Ovary (tissue), 10 donors: Measurements from ENCODE around the gene HLA-DPB1. TPM values are rescaled to one million over a fixed set of nuclear protein-coding genes. Genes with fewer than 3 reads are reported as not detected.

Source experiments
- DNase-seq, 5 donors: peaks; one replicate each; pipeline ENCODE4 v3.0.0-alpha.2; 2019 to 2020
- H3K27ac ChIP-seq, 2 donors: fragments of 200-600 bp; one replicate each; pipeline versions ENCODE4 v1.5.1 to v1.8.0; 2019 to 2022
- H3K27me3 ChIP-seq: fragments of 200-600 bp; one replicate; pipeline ENCODE4 v1.8.0; 2022
- H3K36me3 ChIP-seq: fragments of 200-600 bp; sonication (generic); one replicate; pipeline ENCODE4 v1.5.1; 2019
- H3K4me1 ChIP-seq: one replicate; pipeline ENCODE4 v1.8.1; 2013; ENCODE audit warnings: mild to moderate bottlenecking, moderate library complexity; ENCODE audit not compliant: insufficient read depth
- H3K4me3 ChIP-seq: fragments of 200-600 bp; sonication (generic); one replicate; pipeline ENCODE4 v1.5.1; 2017
- H3K9me3 ChIP-seq, 2 donors: fragments of 200-600 bp in 1 of 2; sonication (generic) in 1 of 2; one replicate each; pipeline versions ENCODE4 v1.5.1 to v1.8.1; 2013 to 2019; ENCODE audit warnings: mild to moderate bottlenecking in 1 of 2, moderate library complexity in 1 of 2
- CTCF ChIP-seq, 3 donors: fragments of 450-650 bp in 2 of 3; fragments of 200-600 bp in 1 of 3; IDR thresholded peaks; one replicate each; pipeline versions ENCODE4 v1.5.1 to v1.8.0; 2016 to 2022; ENCODE audit warnings: antibody characterized with exemption in 3 of 3, mild to moderate bottlenecking in 1 of 3
- EP300 ChIP-seq: sonication (generic); formaldehyde crosslinking; IDR thresholded peaks from one replicate; pipeline ENCODE4 v1.6.1; 2017; ENCODE audit warnings: antibody characterized with exemption
- POLR2A ChIP-seq: fragments of 450-650 bp; IDR thresholded peaks from one replicate; pipeline ENCODE4 v1.6.1; 2017; ENCODE audit warnings: antibody characterized with exemption, mild to moderate bottlenecking, moderate library complexity
- WGBS, 3 donors: extraction: QIAGEN DNeasy Blood & Tissue Kit in 1 of 3; methylation state at CpG; one replicate each; pipeline versions ENCODE4 v1.1.5 to v1.1.7; 2013 to 2017; 5-methylcytosine and 5-hydroxymethylcytosine counted together
- intact Hi-C, 4 donors: fragments of 100-400 bp; cut with DNase I; formaldehyde crosslinking; loops; one replicate each; pipeline versions ENCODE4 v1.11.0 to v1.15.1; 2022 to 2023
- long read RNA-seq, 3 donors: library from polyadenylated mRNA in 2 of 3; unstranded in 2 of 3; transcript quantifications; one replicate each; pipeline ENCODE4 v2.0.0 and lab custom pipeline, GENCODE V29; 2021 to 2026
- polyA plus RNA-seq, 2 donors: library from polyadenylated mRNA; stranded (reverse); fragments of 200-250 nt in 1 of 2; fragments of 350-450 nt in 1 of 2; fragmentation: Illumina TruSeq in 1 of 2; extraction: RNeasy Lipid Tissue Mini Kit (QIAGEN cat#74804) in 1 of 2; gene quantifications; one replicate each; pipeline ENCODE4 v1.2.3, GENCODE V29; 2013 to 2014
- total RNA-seq, 7 donors: library from RNA; depleted of rRNA in 2 of 7; stranded (reverse); fragments of >200 nt in 2 of 7; fragmentation: NEBNext Ultra II Directional in 3 of 7; extraction: Animal tissue kit (Norgen Biotek cat#: 25700) in 3 of 7; gene quantifications; one replicate each; pipeline versions ENCODE4 v1.1.0 to v1.2.4, GENCODE V29; 2016 to 2023
- donor health status: DM: no; HTN: no; CAD: no; lungs with moderate emphysema.
- donor health status: DM: no; HTN: no; CAD: no.
- donor health status: Bipolar disorder and iron deficiency.
- donor health status: DM: yes; HTN: yes; CAD: no.
- donor health status: DM: no; HTN: no; CAD: no.
- donor health status: DM: yes; HTN: yes; CAD: no.

Gene HLA-DPB1
- 10 to 100 TPM; 19.4 to 85.8 (median 44.7) TPM for total RNA-seq
- 100 to 1,000 TPM in 1 of 2 donors, 10 to 100 TPM in 1; 39.5 to 120 TPM for polyA plus RNA-seq
- long read RNA-seq, donor 1, partial matches to known transcripts: 7 of 18 reads
- long read RNA-seq, donor 1, other reads (novel, unspliced or antisense): 8 of 18 reads
- long read RNA-seq, donor 2, partial matches to known transcripts: 0 of 3 reads
- long read RNA-seq, donor 2, other reads (novel, unspliced or antisense): 0 of 3 reads
- long read RNA-seq, donor 3, transcript HLA-DPB1-211 (6 exons, 1,560 nt): major isoform, 19 of 29 reads
- long read RNA-seq, donor 3, partial matches to known transcripts: 5 of 29 reads
- long read RNA-seq, donor 3, other reads (novel, unspliced or antisense): 5 of 29 reads

GRCh38 chr6:33075568-33076405 is at the start of gene HLA-DPB1:
Gene HLA-DPB1, plus strand, starts transcription at chr6:33075990. Its CDS starts 52 bp downstream, at chr6:33076042.
- intact Hi-C loops: no loop called here
- TF ChIP-seq POLR2A (no peak), EP300 (no peak), CTCF (IDR thresholded peaks at IDR 0.05) (no peak)
- H3K4me1 ChIP-seq: no peaks in the 10 kb centered on the region
- no peaks in the 10 kb centered on the region for H3K36me3 ChIP-seq
- DNase-seq: no peak
- 57 to 60% (median 58%) methylated on average over 10 of the region's 10 CpGs for WGBS, 3 donors
- H3K27me3 ChIP-seq: no peaks in the 10 kb centered on the region
- H3K4me3 ChIP-seq: peak within 1 kb of the TSS; percentile 5
- no peaks in the 10 kb centered on the region for H3K9me3 ChIP-seq
- no peak within 1 kb of the TSS for H3K27ac ChIP-seq

GRCh38 chr6:33028220-33028849 is 47.5 kb upstream of the HLA-DPB1 start:
- WGBS, 3 donors: 6 to 19% (median 18%) methylated on average over 1 of the region's 1 CpG
- H3K4me3 ChIP-seq: no peak overlapping the region
- DNase-seq: no peak
- H3K27me3 ChIP-seq: no peaks in the 10 kb centered on the region
- TF ChIP-seq EP300 (no peak), POLR2A (no peak), CTCF (IDR thresholded peaks at IDR 0.05) (no peak)
- no peaks in the 10 kb centered on the region for H3K36me3 ChIP-seq
- intact Hi-C loops: no loop called here
- H3K4me1 ChIP-seq: no peaks in the 10 kb centered on the region
- H3K27ac ChIP-seq: no peak overlapping the region
- no peaks in the 10 kb centered on the region for H3K9me3 ChIP-seq

GRCh38 chr6:33029328-33030184 is 46.2 kb upstream of the HLA-DPB1 start:
- no peak overlapping the region for H3K27ac ChIP-seq
- no peaks in the 10 kb centered on the region for H3K9me3 ChIP-seq
- intact Hi-C loops: no loop called here
- DNase-seq: no peak
- H3K4me1 ChIP-seq: no peaks in the 10 kb centered on the region
- H3K4me3 ChIP-seq: no peak overlapping the region
- 45 to 51% (median 46%) methylated on average over 6 of the region's 6 CpGs for WGBS, 3 donors
- no peak for TF ChIP-seq CTCF (IDR thresholded peaks at IDR 0.05)
- TF ChIP-seq POLR2A: no peak
- no peak for TF ChIP-seq EP300
- H3K27me3 ChIP-seq: no peaks in the 10 kb centered on the region
- H3K36me3 ChIP-seq: no peaks in the 10 kb centered on the region

- no peak for DNase-seq
- 32 to 40% (median 38%) methylated on average over 3 of the region's 3 CpGs for WGBS, 3 donors
- no peak overlapping the region for H3K4me3 ChIP-seq
- no peaks in the 10 kb centered on the region for H3K4me1 ChIP-seq
- H3K27me3 ChIP-seq: no peaks in the 10 kb centered on the region
- H3K27ac ChIP-seq: no peak overlapping the region
- TF ChIP-seq EP300: no peak
- TF ChIP-seq POLR2A: no peak
- no peak for TF ChIP-seq CTCF (IDR thresholded peaks at IDR 0.05)
- no peaks in the 10 kb centered on the region for H3K36me3 ChIP-seq
- intact Hi-C loops: no loop called here
- H3K9me3 ChIP-seq: no peaks in the 10 kb centered on the region
These were observed 45.5 kb upstream of the HLA-DPB1 start for GRCh38 chr6:33030245-33030644.
